ENCODE measurements around the gene ELK3.

- TF ChIP-seq YY1 (IDR thresholded peaks at IDR 0.05; ENCODE audit: low read depth) (no peak), REST (IDR thresholded peaks at IDR 0.05; ENCODE audit: low read depth, low read length) (no peak), CTCF (IDR thresholded peaks at IDR 0.05) (no peak), USF2 (IDR thresholded peaks at IDR 0.05; ENCODE audit: borderline replicate concordance, low read depth, low read length) (no peak), MAX (IDR thresholded peaks at IDR 0.05; ENCODE audit: low read depth) (no peak), PBX3 (IDR thresholded peaks at IDR 0.05) (no peak), MEF2A (IDR thresholded peaks at IDR 0.05; ENCODE audit: borderline replicate concordance, low read depth) (no peak), RAD21 (IDR thresholded peaks at IDR 0.05; ENCODE audit: low read length) (no peak), POLR2AphosphoS5 (IDR thresholded peaks at IDR 0.05; ENCODE audit: low read depth, low read length) (no peak), GABPA (IDR thresholded peaks at IDR 0.05; ENCODE audit: low read depth) (no peak), TCF12 (IDR thresholded peaks at IDR 0.05) (no peak), USF1 (IDR thresholded peaks at IDR 0.05; ENCODE audit: borderline replicate concordance, low read depth) (no peak), SMC3 (IDR thresholded peaks at IDR 0.05; ENCODE audit: low read depth, low read length) (no peak), FOSL2 (IDR thresholded peaks at IDR 0.05; ENCODE audit: borderline replicate concordance, low read depth) (no peak)
Observed at GRCh38 chr12:96201272-96202227, 7.4 kb downstream of the ELK3 start.

Measured in SK-N-SH (cell line).